PC-3 (cell line): ENCODE measurements around the gene HHATL. TPM values are rescaled to one million over a fixed set of nuclear protein-coding genes. Genes with fewer than 3 reads are reported as not detected.

Experiments
- ATAC-seq: fragments of 200-7000 bp; cut with Tn5 transposase; 2 replicates; pipeline ENCODE4 v1.9.1; 2020; ENCODE audit warnings: mild to moderate bottlenecking, moderate library complexity
- BruUV-seq: library from RNA; stranded (reverse); fragments of 400-500 nt; replicated peaks from 2 replicates; lab custom pipeline; 2021; lab: Mats Ljungman, UMichigan
- CTCF ChIA-PET: fragments of 300-600 bp; sonication (Branson Sonifier 250); formaldehyde crosslinking; loops from one replicate; lab custom pipeline; 2022; ENCODE audit warnings: antibody characterized with exemption; lab: Charles Lee
- POLR2A ChIA-PET: fragments of 300-600 bp; sonication (Branson Sonifier 250); formaldehyde crosslinking; loops from one replicate; lab custom pipeline; 2022; ENCODE audit warnings: antibody characterized with exemption; ENCODE audit not compliant: unreplicated experiment; lab: Charles Lee
- DNase-seq: peaks from one replicate; pipeline ENCODE4 v3.0.0-alpha.2; 2015
- H2AFZ ChIP-seq: fragments of 300-600 bp; sonication (generic); 2 replicates; pipeline ENCODE4 v1.6.0; 2016; ENCODE audit warnings: antibody characterized with exemption, low read length
- H3F3A ChIP-seq: fragments of 300-600 bp; sonication (generic); one replicate; pipeline ENCODE4 v1.6.0; 2017; ENCODE audit warnings: antibody characterized with exemption, low read length, control low read depth, mild to moderate bottlenecking; ENCODE audit not compliant: unreplicated experiment
- H3K27ac ChIP-seq: fragments of 300-600 bp; sonication (generic); 2 replicates; pipeline ENCODE4 v1.5.1; 2016; ENCODE audit warnings: mild to moderate bottlenecking, low read length
- H3K27me3 ChIP-seq: fragments of 300-600 bp; sonication (generic); 2 replicates; pipeline ENCODE4 v1.6.1; 2016; ENCODE audit warnings: low read length, mixed read lengths
- H3K36me3 ChIP-seq: fragments of 300-600 bp; sonication (generic); 2 replicates; pipeline ENCODE4 v1.6.1; 2016; ENCODE audit warnings: low read depth, mixed run types, low read length, mixed read lengths
- H3K4me1 ChIP-seq: fragments of 300-600 bp; sonication (generic); 2 replicates; pipeline ENCODE4 v1.5.1; 2016; ENCODE audit warnings: low read length; ENCODE audit not compliant: insufficient read depth
- H3K4me2 ChIP-seq: fragments of 300-600 bp; sonication (generic); 2 replicates; pipeline ENCODE4 v1.6.0; 2016; ENCODE audit warnings: low read length
- H3K4me3 ChIP-seq: fragments of 300-600 bp; sonication (generic); 2 replicates; pipeline ENCODE4 v1.5.1; 2016; ENCODE audit warnings: mild to moderate bottlenecking, low read length, mixed read lengths
- H3K79me2 ChIP-seq: fragments of 300-600 bp; sonication (generic); 2 replicates; pipeline ENCODE4 v1.6.1; 2017; ENCODE audit warnings: low read length, mixed read lengths
- H3K9ac ChIP-seq: fragments of 300-600 bp; sonication (generic); 2 replicates; pipeline ENCODE4 v1.6.0; 2016; ENCODE audit warnings: mild to moderate bottlenecking, low read length
- H3K9me2 ChIP-seq: fragments of 300-600 bp; sonication (generic); replicated peaks from 2 replicates; pipeline ENCODE4 v1.6.1; 2016; ENCODE audit warnings: mixed run types, low read length, mixed read lengths
- H3K9me3 ChIP-seq: fragments of 300-600 bp; sonication (generic); 2 replicates; pipeline ENCODE4 v1.6.1; 2016; ENCODE audit warnings: low read length, mixed read lengths
- H4K20me1 ChIP-seq: fragments of 300-600 bp; sonication (generic); 2 replicates; pipeline ENCODE4 v1.6.1; 2016; ENCODE audit warnings: low read length, mixed read lengths
- EZH2 ChIP-seq: fragments of 300-600 bp; sonication (generic); IDR thresholded peaks from one replicate; pipeline ENCODE4 v1.6.1; 2017; ENCODE audit warnings: antibody characterized with exemption, mild to moderate bottlenecking, low read length; ENCODE audit not compliant: unreplicated experiment
- EZH2phosphoT487 ChIP-seq: fragments of 300-600 bp; sonication (generic); IDR thresholded peaks from 2 replicates; pipeline ENCODE4 v1.6.1; 2018; ENCODE audit warnings: mild to moderate bottlenecking, antibody characterized with exemption, low read length, borderline replicate concordance
- intact Hi-C: fragments of 100-400 bp; cut with micrococcal nuclease; formaldehyde crosslinking; loops from 2 replicates; pipeline ENCODE4 v1.9.0; 2023
- total RNA-seq: library from RNA; depleted of rRNA; stranded (reverse); fragments of >200 nt; gene quantifications from 2 replicates; pipeline ENCODE4 v1.2.3, GENCODE V29; 2014
- TF ChIP-seq, protein P1 (sequence below): fragments of 300-600 bp; sonication (generic); conservative IDR thresholded peaks from 2 replicates; pipeline ENCODE4 v1.5.1; 2017; ENCODE audit warnings: antibody characterized with exemption, low read depth, mild to moderate bottlenecking, low read length

The HHATL gene
- total RNA-seq, 1 experiment from 2014 or later = not detected

DNA sequence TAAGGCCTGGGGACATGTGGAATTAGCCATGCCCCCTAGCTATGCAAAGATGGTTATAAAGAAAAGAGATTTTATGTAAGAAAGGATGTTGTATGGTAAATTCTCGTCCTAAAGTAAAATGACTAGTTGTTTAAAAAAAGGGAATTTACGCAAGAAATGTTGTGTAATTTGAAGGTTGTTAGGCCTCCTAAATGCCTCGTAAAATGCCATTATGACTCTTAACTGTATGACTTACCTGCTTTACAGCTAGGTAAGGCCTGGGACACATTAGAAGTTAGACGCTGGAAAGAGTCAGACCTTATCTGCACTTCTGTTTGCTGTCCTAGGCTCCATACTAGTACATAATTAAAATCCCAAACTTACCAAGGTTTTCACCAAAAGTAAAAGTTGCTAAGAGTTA lies 17.5 kb upstream of the HHATL start:
- peak; percentile 58 for DNase-seq
- Histone ChIP-seq H3K27me3 (no peaks in the 10 kb centered on the region), H3K4me2 (no peak overlapping the region), H2AFZ (no peak overlapping the region), H3K9me2 (no peaks in the 10 kb centered on the region), H3K9me3 (no peaks in the 10 kb centered on the region), H3K27ac (no peak overlapping the region), H3K4me3 (no peak overlapping the region), H4K20me1 (no peaks in the 10 kb centered on the region), H3K4me1 (peaks cover 9% of the 10 kb centered on the region), H3K79me2 (no peaks in the 10 kb centered on the region), H3K36me3 (no peaks in the 10 kb centered on the region), H3K9ac (no peak overlapping the region), H3F3A (no peaks in the 10 kb centered on the region)
- intact Hi-C loops = no loop called here
- no TSS peak for BruUV-seq
- ATAC-seq = 0 out of 2 replicates have a peak, but pooled peaks have one; percentile 40
- POLR2A ChIA-PET = no interaction called here
- CTCF ChIA-PET = no interaction called here
- TF ChIP-seq EZH2phosphoT487 = no peak
- TF ChIP-seq, protein P1, sequence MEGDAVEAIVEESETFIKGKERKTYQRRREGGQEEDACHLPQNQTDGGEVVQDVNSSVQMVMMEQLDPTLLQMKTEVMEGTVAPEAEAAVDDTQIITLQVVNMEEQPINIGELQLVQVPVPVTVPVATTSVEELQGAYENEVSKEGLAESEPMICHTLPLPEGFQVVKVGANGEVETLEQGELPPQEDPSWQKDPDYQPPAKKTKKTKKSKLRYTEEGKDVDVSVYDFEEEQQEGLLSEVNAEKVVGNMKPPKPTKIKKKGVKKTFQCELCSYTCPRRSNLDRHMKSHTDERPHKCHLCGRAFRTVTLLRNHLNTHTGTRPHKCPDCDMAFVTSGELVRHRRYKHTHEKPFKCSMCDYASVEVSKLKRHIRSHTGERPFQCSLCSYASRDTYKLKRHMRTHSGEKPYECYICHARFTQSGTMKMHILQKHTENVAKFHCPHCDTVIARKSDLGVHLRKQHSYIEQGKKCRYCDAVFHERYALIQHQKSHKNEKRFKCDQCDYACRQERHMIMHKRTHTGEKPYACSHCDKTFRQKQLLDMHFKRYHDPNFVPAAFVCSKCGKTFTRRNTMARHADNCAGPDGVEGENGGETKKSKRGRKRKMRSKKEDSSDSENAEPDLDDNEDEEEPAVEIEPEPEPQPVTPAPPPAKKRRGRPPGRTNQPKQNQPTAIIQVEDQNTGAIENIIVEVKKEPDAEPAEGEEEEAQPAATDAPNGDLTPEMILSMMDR = no peak
- no peak for TF ChIP-seq EZH2

DNA sequence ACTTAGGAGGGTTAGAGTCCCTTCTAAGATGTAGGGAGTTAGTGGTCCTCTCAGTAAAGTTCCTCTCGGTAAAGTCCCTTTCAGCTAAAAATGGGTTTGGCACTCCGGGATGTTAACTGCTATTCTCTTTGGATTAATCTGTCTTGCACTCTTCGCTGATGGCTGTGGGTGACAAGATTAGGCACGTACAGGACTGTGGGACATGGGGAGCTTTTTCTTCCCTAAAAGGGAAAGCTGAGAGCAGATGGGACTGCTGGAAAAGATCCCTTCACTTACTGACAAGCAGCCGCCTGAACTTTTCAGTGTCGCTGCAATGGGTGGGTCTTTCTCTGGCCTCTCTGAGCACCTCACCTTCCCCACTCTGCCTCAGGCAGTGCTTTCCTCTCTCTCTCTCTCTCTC lies 16.4 kb upstream of the HHATL start:
- BruUV-seq = no TSS peak
- no peaks in the 10 kb centered on the region for H3K9me2 ChIP-seq
- ATAC-seq (no peak), DNase-seq (no peak)
- no peaks in the 10 kb centered on the region for H3K9me3 ChIP-seq
- no peak overlapping the region for H3K9ac ChIP-seq
- no peaks in the 10 kb centered on the region for H3F3A ChIP-seq
- H3K27ac ChIP-seq = no peak overlapping the region
- TF ChIP-seq EZH2phosphoT487 = no peak
- TF ChIP-seq, protein P1 = no peak
- no peak for TF ChIP-seq EZH2
- H4K20me1 ChIP-seq = no peaks in the 10 kb centered on the region
- H3K4me1 ChIP-seq = peaks cover 9% of the 10 kb centered on the region
- intact Hi-C loops = no loop called here
- H3K4me2 ChIP-seq = no peak overlapping the region
- H3K79me2 ChIP-seq = no peaks in the 10 kb centered on the region
- no peak overlapping the region for H2AFZ ChIP-seq
- no peak overlapping the region for H3K4me3 ChIP-seq
- H3K36me3 ChIP-seq = no peaks in the 10 kb centered on the region
- POLR2A ChIA-PET = no interaction called here
- H3K27me3 ChIP-seq = no peaks in the 10 kb centered on the region
- CTCF ChIA-PET = no interaction called here

DNA sequence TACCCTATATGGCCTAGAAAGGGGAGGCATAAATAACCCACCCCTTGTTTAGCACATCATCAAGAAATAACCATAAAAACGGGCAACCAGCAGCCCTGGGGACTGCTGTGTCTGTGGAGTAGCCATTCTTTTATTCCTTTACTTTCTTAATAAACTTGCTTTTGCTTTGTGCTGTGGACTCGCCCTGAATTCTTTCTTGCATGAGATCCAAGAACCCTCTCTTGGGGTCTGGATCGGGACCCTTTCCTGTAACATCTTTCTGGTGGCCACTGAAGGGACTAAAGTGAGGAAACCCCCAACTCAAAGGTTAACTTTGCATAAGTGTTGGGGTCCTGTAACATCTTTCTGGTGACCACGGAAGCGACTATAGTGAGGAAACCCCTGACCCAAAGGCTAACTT lies 15.7 kb upstream of the HHATL start:
- Histone ChIP-seq H3K27me3 (no peaks in the 10 kb centered on the region), H3K9me3 (no peaks in the 10 kb centered on the region), H3K4me2 (no peak overlapping the region), H3K27ac (no peak overlapping the region), H3K79me2 (no peaks in the 10 kb centered on the region), H3K9ac (no peak overlapping the region), H3K4me3 (no peak overlapping the region), H2AFZ (no peak overlapping the region), H3K36me3 (no peaks in the 10 kb centered on the region), H3K4me1 (peaks cover 5% of the 10 kb centered on the region), H4K20me1 (no peaks in the 10 kb centered on the region), H3F3A (no peaks in the 10 kb centered on the region), H3K9me2 (no peaks in the 10 kb centered on the region)
- CTCF ChIA-PET = no interaction called here
- POLR2A ChIA-PET = no interaction called here
- no TSS peak for BruUV-seq
- intact Hi-C loops = no loop called here
- ATAC-seq (no peak), DNase-seq (no peak)
- TF ChIP-seq, protein P1 = no peak
- TF ChIP-seq EZH2 = no peak
- no peak for TF ChIP-seq EZH2phosphoT487
